GM21528 (cell line): ENCODE data around the gene SPTBN4.
"Not testable (repeated sequence)": the region's sequence is repeated elsewhere in the genome, so short reads cannot be mapped to it uniquely, and the experiment has no call there.

ENCODE experiments used
- ATAC-seq: cut with Tn5 transposase; IDR thresholded peaks from one replicate; pipeline ENCODE4 v1.9.1; 2021; ENCODE audit warnings: mild to moderate bottlenecking, moderate library complexity; ENCODE audit not compliant: unreplicated experiment, low FRiP score

Gene SPTBN4

DNA sequence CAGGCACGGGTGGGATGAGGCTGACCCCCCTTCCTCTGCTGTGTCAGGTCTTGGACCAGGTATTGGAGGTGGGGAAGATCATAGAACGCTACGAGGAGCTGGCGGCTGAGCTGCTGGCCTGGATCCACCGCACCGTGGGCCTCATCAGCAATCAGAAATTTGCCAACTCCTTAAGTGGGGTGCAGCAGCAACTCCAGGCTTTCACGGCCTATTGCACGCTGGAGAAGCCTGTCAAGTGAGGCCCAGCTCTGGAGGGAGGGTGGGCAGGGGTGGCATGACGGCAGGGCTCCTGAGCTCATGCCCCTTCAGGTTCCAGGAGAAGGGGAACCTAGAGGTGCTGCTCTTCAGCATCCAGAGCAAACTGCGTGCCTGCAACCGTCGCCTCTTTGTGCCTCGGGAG lies 35.3 kb downstream of the SPTBN4 start:
- no peak for ATAC-seq

- no peak for ATAC-seq
These were observed 36.0 kb downstream of the SPTBN4 start for GRCh38 chr19:40502647-40503319.

- ATAC-seq: no peak
These were observed 36.5 kb downstream of the SPTBN4 start for GRCh38 chr19:40503320-40503695.

GRCh38 chr19:40506099-40506498 lies 39.3 kb downstream of the SPTBN4 start:
- no peak for ATAC-seq

GRCh38 chr19:40507892-40508291 lies 41.1 kb downstream of the SPTBN4 start:
- no peak for ATAC-seq

DNA sequence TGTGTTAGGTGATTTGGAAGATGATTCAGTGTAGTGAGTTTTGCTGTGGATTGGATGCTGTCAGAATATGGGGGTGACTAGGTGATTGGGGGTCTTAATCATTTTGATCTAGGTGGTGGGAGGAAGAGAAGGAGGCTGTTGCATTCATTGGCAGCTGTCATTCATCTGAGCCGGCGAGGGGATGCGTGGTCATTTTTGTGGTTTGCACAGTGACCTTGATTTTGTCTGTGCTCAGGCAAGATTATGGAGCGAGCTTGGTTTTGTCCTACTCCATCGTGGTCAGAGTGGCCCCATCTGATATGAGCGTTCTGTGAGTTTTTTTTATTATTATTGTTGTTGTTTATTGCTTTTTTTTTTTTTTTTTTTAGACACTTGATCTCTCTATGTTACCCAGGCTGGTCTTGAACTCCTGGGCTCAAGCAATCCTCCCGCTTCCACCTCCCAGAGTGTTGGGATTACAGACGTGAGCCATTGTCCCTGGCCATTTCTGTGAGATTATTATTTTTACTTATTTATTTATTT lies 42.0 kb downstream of the SPTBN4 start:
- no peak for ATAC-seq

- ATAC-seq: no peak
These were observed 43.8 kb downstream of the SPTBN4 start for GRCh38 chr19:40510526-40511115.

- no peak for ATAC-seq
These were observed 44.7 kb downstream of the SPTBN4 start for GRCh38 chr19:40511487-40511886.

DNA sequence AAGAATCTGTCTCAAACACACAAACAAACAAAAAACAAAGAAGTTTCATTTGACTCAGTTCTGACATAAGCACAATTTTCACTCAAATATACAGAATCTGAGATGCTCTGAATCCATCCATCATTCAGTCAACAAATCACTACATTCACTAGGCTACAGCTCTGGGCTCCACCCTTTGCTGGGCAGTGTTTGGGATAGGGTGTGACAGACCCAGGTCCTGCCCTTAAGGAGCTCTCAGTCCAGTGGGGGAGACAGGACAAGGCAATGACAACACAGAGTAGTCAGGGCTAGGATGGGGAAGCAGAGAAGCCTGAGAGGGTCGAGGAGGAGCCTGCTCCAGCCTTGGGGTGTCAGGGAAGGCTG lies 45.3 kb downstream of the SPTBN4 start:
- no peak for ATAC-seq

DNA sequence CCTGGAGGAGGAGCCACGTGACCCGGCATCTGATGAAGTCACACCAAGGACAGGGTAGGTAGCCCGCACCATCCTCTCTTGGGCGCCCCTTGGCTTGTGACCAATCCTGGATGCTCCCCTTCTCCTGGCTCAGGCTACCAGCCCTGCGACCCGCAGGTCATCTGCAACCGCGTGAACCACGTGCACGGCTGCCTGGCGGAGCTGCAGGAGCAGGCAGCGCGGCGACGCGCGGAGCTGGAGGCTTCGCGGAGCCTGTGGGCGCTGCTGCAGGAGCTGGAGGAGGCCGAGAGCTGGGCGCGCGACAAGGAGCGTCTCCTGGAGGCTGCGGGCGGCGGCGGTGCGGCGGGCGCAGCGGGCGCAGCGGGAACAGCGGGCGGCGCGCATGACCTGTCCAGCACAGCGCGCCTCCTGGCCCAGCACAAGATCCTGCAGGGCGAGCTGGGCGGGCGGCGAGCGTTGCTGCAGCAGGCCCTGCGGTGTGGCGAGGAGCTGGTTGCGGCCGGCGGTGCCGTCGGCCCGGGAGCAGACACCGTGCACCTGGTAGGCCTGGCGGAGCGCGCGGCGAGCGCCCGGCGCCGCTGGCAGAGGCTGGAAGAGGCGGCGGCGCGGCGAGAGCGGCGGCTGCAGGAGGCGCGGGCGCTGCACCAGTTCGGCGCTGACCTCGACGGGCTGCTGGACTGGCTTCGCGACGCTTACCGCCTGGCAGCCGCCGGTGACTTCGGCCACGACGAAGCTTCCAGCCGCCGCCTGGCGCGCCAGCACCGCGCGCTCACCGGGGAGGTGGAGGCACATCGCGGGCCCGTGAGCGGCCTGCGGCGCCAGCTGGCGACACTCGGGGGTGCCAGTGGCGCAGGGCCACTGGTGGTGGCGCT lies 45.9 kb downstream of the SPTBN4 start:
- no peak for ATAC-seq

DNA sequence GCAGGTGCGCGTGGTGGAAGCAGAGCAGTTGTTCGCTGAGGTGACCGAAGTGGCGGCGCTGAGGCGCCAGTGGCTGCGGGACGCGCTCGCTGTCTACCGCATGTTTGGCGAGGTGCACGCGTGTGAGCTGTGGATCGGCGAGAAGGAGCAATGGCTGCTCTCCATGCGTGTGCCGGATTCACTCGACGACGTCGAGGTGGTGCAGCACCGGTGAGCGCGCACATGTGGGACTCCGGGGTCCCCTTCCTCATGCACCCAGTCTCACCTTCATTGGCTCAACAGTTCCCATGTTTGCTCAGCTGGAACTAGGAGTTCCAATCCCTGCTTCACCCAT lies 46.5 kb downstream of the SPTBN4 start:
- ATAC-seq: no peak

GRCh38 chr19:40513741-40514315 lies 47.0 kb downstream of the SPTBN4 start:
- no peak for ATAC-seq

- no peak for ATAC-seq
These were observed 50.4 kb downstream of the SPTBN4 start for GRCh38 chr19:40517248-40517647.

DNA sequence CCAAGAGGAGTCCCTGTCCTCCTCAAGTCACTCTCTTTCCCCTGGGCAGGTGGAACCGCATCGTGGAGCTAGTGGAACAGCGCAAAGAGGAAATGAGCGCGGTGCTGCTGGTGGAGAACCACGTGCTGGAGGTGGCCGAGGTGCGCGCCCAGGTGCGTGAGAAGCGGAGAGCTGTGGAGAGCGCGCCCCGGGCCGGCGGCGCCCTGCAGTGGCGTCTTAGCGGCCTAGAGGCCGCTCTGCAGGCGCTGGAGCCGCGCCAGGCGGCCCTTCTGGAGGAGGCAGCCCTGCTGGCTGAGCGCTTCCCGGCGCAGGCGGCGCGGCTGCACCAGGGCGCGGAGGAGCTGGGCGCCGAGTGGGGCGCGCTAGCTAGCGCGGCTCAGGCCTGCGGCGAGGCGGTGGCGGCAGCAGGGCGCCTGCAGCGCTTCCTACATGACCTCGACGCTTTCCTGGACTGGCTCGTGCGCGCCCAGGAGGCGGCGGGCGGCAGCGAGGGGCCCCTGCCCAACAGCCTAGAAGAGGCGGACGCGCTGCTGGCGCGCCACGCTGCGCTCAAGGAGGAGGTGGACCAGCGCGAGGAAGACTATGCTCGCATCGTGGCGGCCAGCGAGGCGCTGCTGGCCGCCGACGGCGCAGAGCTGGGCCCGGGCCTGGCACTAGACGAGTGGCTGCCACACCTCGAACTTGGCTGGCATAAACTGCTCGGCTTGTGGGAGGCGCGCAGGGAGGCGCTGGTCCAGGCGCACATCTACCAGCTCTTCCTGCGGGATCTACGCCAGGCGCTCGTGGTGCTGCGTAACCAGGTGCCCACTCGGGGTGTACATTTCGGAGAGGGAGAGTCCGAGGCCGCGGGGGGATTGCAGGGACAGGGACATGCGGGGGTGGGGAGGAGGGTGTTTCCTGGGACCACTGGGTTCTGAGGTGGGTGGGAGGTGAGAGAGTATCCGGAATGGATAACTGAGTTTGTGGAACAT lies 52.8 kb downstream of the SPTBN4 start:
- ATAC-seq: no peak

DNA sequence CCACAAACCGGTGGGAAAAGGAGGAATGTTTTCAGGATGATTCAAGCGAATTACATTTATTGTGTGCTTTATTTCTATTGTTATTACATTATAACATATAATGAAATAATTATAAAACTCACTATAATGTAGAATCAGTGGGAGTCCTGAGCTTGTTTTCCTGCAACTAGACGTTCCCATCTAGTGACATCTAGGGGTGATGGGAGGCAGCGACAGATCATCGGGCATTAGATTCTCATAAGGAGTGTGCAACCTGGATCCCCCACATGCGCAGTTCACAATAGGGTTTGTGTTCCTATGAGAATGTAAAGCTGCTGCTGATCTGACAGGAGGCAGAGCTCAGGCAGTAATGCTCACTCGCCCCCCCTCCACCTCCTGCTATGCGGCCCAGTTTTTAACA lies 54.5 kb downstream of the SPTBN4 start:
- ATAC-seq: no peak

- ATAC-seq: not testable (repeated sequence)
These were observed 55.1 kb downstream of the SPTBN4 start for GRCh38 chr19:40521900-40522299.

- no peak for ATAC-seq
These were observed 56.7 kb downstream of the SPTBN4 start for GRCh38 chr19:40523322-40524047.

- ATAC-seq: no peak
These were observed 57.3 kb downstream of the SPTBN4 start for GRCh38 chr19:40524133-40524549.

DNA sequence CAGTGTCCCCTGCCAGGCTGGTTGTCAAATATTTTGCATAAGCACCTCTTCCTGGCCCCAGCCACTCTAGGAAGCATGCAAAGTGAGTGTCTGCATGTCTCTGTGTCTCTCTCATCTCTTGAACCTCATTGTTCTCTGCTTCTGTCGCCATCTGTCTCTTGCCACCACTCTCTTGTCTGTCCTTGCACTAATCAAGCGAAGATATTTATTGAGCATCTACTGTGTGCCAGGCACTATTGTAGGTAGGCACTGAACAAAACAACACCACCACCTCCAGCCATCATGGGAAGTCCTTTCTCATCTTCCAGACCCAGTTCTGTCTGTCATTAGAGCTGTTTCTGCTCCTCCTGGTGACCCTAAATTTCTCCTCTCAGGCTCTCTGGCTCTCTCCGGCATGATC lies 57.9 kb downstream of the SPTBN4 start:
- ATAC-seq: no peak
